ENCODE data around the gene DEFB121.
"Not testable (repeated sequence)": the region's sequence is repeated elsewhere in the genome, so short reads cannot be mapped to it uniquely, and the experiment has no call there.

DEFB121 gene

GRCh38 chr20:31368301-31368700 lies 37.7 kb downstream of the DEFB121 start, which contains the start of gene DEFB118:
Gene DEFB118, plus strand, starts transcription at chr20:31368601. Its CDS starts 50 bp downstream, at chr20:31368651.
- ATAC-seq = no peak
- TF ChIP-seq TOX (CRISPR knock-in tag; IDR thresholded peaks at IDR 0.05; ENCODE audit: borderline replicate concordance) (no peak), BACH2 (CRISPR knock-in tag; IDR thresholded peaks at IDR 0.05; ENCODE audit: borderline replicate concordance) (no peak), OSR1 (CRISPR knock-in tag; IDR thresholded peaks at IDR 0.05) (no peak), ISL1 (CRISPR knock-in tag; IDR thresholded peaks at IDR 0.05) (no peak), ARNTL (CRISPR knock-in tag; IDR thresholded peaks at IDR 0.05; ENCODE audit: borderline replicate concordance, low read depth) (no peak), ZC3H10 (CRISPR knock-in tag; IDR thresholded peaks at IDR 0.05) (no peak), RARB (CRISPR knock-in tag; IDR thresholded peaks at IDR 0.05) (no peak)
- TF ChIP-seq, protein P1, sequence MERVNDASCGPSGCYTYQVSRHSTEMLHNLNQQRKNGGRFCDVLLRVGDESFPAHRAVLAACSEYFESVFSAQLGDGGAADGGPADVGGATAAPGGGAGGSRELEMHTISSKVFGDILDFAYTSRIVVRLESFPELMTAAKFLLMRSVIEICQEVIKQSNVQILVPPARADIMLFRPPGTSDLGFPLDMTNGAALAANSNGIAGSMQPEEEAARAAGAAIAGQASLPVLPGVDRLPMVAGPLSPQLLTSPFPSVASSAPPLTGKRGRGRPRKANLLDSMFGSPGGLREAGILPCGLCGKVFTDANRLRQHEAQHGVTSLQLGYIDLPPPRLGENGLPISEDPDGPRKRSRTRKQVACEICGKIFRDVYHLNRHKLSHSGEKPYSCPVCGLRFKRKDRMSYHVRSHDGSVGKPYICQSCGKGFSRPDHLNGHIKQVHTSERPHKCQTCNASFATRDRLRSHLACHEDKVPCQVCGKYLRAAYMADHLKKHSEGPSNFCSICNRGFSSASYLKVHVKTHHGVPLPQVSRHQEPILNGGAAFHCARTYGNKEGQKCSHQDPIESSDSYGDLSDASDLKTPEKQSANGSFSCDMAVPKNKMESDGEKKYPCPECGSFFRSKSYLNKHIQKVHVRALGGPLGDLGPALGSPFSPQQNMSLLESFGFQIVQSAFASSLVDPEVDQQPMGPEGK (CRISPR knock-in tag; IDR thresholded peaks at IDR 0.05; ENCODE audit: borderline replicate concordance) = no peak

DNA sequence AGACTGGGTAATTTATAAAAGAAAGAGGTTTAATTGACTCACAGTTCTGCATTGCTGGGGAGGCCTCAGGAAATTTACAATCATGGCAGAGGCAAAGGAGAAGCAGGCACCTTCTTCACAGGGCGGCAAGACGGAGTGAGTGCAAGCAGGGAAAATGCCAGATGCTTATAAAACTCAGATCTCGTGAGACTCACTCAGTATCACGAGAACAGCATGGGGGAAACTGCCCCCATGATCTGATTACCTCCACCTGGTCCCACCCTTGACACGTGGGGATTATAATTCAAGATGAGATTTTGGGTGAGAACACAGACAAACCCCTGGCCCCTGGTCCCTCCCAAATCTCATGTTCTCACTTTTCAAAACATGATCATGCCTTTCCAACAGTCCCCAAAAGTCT lies 41.7 kb downstream of the DEFB121 start:
- ATAC-seq = not testable (repeated sequence)

DNA sequence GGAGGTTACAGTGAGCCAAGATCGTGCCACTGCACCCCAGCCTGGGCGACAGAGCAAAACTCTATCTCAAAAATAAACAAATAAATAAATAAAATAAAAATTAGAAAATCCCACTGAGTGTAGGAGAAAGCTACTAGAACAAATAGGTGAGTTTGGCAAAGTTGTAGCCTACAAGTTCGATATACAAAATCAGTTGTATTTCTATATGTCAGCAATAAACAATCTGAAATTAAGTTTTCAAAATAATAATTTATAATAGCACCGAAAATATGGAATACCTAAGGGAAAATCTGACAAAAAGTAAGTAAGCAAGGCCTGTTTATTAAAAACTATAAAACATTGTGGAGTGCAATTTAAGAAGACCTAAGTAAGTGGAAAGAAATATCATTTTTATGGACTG lies 42.7 kb downstream of the DEFB121 start:
- no peak for ATAC-seq
- TF ChIP-seq SNAI2 (CRISPR knock-in tag; IDR thresholded peaks at IDR 0.05) = no peak
- no peak for TF ChIP-seq ZNF565 (CRISPR knock-in tag; conservative IDR thresholded peaks at IDR 0.05; ENCODE audit: low read depth)
- no peak for TF ChIP-seq ZNF70 (CRISPR knock-in tag; IDR thresholded peaks at IDR 0.05)
- no peak for TF ChIP-seq ZNF8 (CRISPR knock-in tag; IDR thresholded peaks at IDR 0.05)
- no peak for TF ChIP-seq ARNTL (CRISPR knock-in tag; IDR thresholded peaks at IDR 0.05; ENCODE audit: borderline replicate concordance, low read depth)
- no peak for TF ChIP-seq CSDC2 (CRISPR knock-in tag; IDR thresholded peaks at IDR 0.05)
- no peak for TF ChIP-seq OSR1 (CRISPR knock-in tag; IDR thresholded peaks at IDR 0.05)
- TF ChIP-seq TSHZ2 (CRISPR knock-in tag; IDR thresholded peaks at IDR 0.05) = no peak
- no peak for TF ChIP-seq ZC3H10 (CRISPR knock-in tag; IDR thresholded peaks at IDR 0.05)

DNA sequence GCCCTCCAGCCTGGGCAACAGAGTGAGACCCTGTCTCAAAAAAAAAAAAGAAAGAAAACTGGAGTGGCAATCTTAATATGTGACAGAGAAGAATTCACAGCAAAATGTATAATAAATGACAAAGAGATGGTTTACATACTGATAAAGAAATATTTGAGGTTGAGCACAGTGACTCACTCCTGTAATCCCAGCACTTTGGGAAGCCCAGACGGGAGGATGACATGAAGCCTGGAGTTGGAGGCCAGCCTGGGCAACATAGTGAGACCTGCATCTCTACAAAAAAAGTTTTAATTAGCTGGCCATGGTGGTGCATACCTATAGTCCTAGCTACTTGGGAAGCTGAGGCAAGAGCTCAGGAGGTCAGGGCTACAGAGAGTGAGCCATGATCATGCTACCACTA lies 50.0 kb downstream of the DEFB121 start:
- ATAC-seq = no peak
- TF ChIP-seq TOX (CRISPR knock-in tag; IDR thresholded peaks at IDR 0.05; ENCODE audit: borderline replicate concordance) (no peak), ZNF565 (CRISPR knock-in tag; conservative IDR thresholded peaks at IDR 0.05; ENCODE audit: low read depth) (no peak), TSHZ2 (CRISPR knock-in tag; IDR thresholded peaks at IDR 0.05) (no peak), ARNTL (CRISPR knock-in tag; IDR thresholded peaks at IDR 0.05; ENCODE audit: borderline replicate concordance, low read depth) (no peak), TCF4 (CRISPR knock-in tag; IDR thresholded peaks at IDR 0.05; ENCODE audit: borderline replicate concordance) (no peak), GLIS3 (CRISPR knock-in tag; IDR thresholded peaks at IDR 0.05) (no peak), POU6F1 (CRISPR knock-in tag; IDR thresholded peaks at IDR 0.05; ENCODE audit: borderline replicate concordance, low read depth) (no peak), ZFP3 (CRISPR knock-in tag; IDR thresholded peaks at IDR 0.05) (no peak), CSDC2 (CRISPR knock-in tag; IDR thresholded peaks at IDR 0.05) (no peak), SNAI2 (CRISPR knock-in tag; IDR thresholded peaks at IDR 0.05) (no peak), RARB (CRISPR knock-in tag; IDR thresholded peaks at IDR 0.05) (no peak), PPARA (CRISPR knock-in tag; IDR thresholded peaks at IDR 0.05; ENCODE audit: borderline replicate concordance) (no peak), ZNF8 (CRISPR knock-in tag; IDR thresholded peaks at IDR 0.05) (no peak), ZFP30 (CRISPR knock-in tag; IDR thresholded peaks at IDR 0.05) (no peak), ZC3H10 (CRISPR knock-in tag; IDR thresholded peaks at IDR 0.05) (no peak), BACH2 (CRISPR knock-in tag; IDR thresholded peaks at IDR 0.05; ENCODE audit: borderline replicate concordance) (no peak), ISL1 (CRISPR knock-in tag; IDR thresholded peaks at IDR 0.05) (no peak)
- TF ChIP-seq, protein P2, sequence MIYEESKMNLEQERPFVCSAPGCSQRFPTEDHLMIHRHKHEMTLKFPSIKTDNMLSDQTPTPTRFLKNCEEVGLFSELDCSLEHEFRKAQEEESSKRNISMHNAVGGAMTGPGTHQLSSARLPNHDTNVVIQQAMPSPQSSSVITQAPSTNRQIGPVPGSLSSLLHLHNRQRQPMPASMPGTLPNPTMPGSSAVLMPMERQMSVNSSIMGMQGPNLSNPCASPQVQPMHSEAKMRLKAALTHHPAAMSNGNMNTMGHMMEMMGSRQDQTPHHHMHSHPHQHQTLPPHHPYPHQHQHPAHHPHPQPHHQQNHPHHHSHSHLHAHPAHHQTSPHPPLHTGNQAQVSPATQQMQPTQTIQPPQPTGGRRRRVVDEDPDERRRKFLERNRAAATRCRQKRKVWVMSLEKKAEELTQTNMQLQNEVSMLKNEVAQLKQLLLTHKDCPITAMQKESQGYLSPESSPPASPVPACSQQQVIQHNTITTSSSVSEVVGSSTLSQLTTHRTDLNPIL (CRISPR knock-in tag; IDR thresholded peaks at IDR 0.05; ENCODE audit: low read depth) = no peak
- TF ChIP-seq, protein P1 (CRISPR knock-in tag; IDR thresholded peaks at IDR 0.05; ENCODE audit: borderline replicate concordance) = no peak

All from SK-N-SH treated with all-trans-retinoic acid at 6 μM for 48 hours (cell line).